Astrocyte of the spinal cord (primary cell): ENCODE results near the gene EDAR.

ENCODE experiments used
- DNase-seq: peaks from one replicate; pipeline ENCODE4 v3.0.0; 2011; ENCODE audit warnings: low read depth, low spot score
- H3K4me3 ChIP-seq: 2 replicates; pipeline ENCODE4 v1.5.1; 2011; ENCODE audit warnings: low read depth, mild to moderate bottlenecking, low read length, moderate library complexity
- in situ Hi-C: cut with HindIII; loops from 2 replicates; pipeline ENCODE4 v1.10.0; 2017; ENCODE audit warnings: low sequenced_read_pairs
- TF ChIP-seq, protein P1 (sequence below): IDR thresholded peaks from 2 replicates; pipeline ENCODE4 v1.5.1; 2012; ENCODE audit warnings: low read depth, mild to moderate bottlenecking, low read length, inconsistent platforms

The EDAR gene

GRCh38 chr2:108965540-108966289 is 23.3 kb downstream of the EDAR start:
- in situ Hi-C loops = no loop called here
- TF ChIP-seq, protein P1, sequence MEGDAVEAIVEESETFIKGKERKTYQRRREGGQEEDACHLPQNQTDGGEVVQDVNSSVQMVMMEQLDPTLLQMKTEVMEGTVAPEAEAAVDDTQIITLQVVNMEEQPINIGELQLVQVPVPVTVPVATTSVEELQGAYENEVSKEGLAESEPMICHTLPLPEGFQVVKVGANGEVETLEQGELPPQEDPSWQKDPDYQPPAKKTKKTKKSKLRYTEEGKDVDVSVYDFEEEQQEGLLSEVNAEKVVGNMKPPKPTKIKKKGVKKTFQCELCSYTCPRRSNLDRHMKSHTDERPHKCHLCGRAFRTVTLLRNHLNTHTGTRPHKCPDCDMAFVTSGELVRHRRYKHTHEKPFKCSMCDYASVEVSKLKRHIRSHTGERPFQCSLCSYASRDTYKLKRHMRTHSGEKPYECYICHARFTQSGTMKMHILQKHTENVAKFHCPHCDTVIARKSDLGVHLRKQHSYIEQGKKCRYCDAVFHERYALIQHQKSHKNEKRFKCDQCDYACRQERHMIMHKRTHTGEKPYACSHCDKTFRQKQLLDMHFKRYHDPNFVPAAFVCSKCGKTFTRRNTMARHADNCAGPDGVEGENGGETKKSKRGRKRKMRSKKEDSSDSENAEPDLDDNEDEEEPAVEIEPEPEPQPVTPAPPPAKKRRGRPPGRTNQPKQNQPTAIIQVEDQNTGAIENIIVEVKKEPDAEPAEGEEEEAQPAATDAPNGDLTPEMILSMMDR = no peak
- H3K4me3 ChIP-seq = no peak overlapping the region
- no peak for DNase-seq

- TF ChIP-seq, protein P1 = no peak
- H3K4me3 ChIP-seq = no peak overlapping the region
- in situ Hi-C loops = no loop called here
- DNase-seq = no peak
These were observed 26.0 kb downstream of the EDAR start for GRCh38 chr2:108963057-108963456.

GRCh38 chr2:108961796-108962195 is 27.2 kb downstream of the EDAR start:
- no peak for DNase-seq
- TF ChIP-seq, protein P1 = no peak
- in situ Hi-C loops = no loop called here
- no peak overlapping the region for H3K4me3 ChIP-seq

GRCh38 chr2:108960006-108960405 is 29.0 kb downstream of the EDAR start:
- H3K4me3 ChIP-seq = no peak overlapping the region
- TF ChIP-seq, protein P1 = no peak
- no peak for DNase-seq
- in situ Hi-C loops = no loop called here

DNA sequence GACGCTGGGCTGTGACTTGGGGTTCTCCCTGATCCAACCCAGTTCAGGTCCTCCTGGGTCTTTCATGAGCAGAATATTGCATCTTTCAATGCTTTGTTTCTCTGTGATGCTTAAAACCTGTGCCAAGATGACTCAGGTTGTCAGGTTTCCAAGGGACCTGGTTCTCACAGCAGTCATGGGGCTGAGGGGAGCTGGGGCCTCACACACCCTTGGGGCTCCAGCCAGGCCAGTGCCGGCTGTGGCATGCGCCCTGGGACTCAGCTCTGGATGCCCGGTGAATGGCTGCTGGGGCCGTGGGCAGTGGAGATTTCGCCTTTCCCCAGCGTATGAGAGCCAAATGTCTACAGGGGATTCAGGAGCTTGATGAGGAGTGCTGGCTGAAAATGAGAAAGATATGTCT is 29.6 kb downstream of the EDAR start:
- in situ Hi-C loops = no loop called here

GRCh38 chr2:108958632-108959341 is 30.2 kb downstream of the EDAR start:
- no peak for DNase-seq
- TF ChIP-seq, protein P1 = no peak
- in situ Hi-C loops = no loop called here
- H3K4me3 ChIP-seq = no peak overlapping the region

More for the DNA sequence above, 29.6 kb downstream of the EDAR start:
- TF ChIP-seq, protein P1 = no peak
- no peak overlapping the region for H3K4me3 ChIP-seq
- DNase-seq = no peak
